Smooth muscle cell of the brain vasculature (primary cell): ENCODE measurements around the gene RPP25.
"Not testable (repeated sequence)": the region's sequence is repeated elsewhere in the genome, so short reads cannot be mapped to it uniquely, and the experiment has no call there.

ENCODE experiments used
- DNase-seq: peaks from one replicate; pipeline ENCODE4 v3.0.0-alpha.2; 2012; ENCODE audit warnings: low read depth, low spot score

The RPP25 gene

DNA sequence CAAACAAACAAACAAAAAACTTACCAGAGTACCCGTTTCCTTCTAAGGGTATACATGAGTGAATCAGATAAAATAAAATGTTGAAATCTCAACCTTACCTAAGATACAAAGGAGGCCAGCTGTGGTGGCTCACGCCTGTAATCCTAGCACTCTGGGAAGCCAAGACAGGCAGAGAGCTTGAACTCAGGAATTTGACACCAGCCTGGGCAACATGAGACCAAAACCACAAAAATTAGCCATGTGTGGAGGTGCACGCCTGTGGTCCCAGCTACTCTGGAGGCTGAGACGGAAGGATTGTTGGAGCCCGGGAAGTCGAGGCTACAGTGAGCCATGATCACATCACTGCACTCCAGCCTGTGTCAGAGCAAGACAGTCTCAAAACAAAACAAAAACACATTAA, 38.9 kb downstream of the RPP25 start:
- DNase-seq = no peak

DNA sequence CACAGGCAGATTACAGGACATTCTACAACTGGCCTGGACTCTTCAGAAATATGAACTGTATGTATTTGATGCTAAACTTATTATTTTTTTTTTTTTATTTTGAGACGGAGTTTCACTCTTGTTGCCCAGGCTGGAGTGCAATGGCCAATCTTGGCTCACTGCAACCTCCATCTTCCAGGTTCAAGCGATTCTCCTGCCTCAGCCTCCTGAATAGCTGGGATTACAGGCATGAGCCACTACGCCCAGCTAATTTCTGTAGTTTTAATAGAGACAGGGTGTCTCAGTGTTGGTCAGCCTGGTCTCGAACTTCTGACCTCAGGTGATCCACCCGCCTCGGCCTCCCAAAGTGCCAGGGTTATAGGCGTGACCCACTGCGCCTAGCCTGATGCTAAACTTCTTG, 42.8 kb downstream of the RPP25 start:
- not testable (repeated sequence) for DNase-seq

DNA sequence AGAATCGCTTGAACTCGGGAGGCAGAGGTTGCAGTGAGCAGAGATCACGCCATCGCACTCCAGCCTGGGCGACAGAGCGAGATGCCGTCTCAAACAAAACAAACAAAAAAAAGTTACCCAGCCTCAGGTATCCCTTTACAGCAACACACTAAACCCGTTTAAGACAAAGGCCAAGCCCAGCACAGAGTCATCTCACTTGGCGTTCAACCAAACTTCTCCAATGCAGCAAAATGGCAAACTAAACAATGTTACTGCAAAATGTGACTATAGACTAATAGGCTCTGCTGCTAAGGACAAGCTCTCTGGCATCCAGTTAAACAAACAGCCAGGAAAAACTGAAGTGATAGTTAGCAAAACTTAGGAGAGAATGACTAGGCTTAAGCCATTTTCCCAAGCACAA, 43.5 kb downstream of the RPP25 start:
- DNase-seq = no peak

DNA sequence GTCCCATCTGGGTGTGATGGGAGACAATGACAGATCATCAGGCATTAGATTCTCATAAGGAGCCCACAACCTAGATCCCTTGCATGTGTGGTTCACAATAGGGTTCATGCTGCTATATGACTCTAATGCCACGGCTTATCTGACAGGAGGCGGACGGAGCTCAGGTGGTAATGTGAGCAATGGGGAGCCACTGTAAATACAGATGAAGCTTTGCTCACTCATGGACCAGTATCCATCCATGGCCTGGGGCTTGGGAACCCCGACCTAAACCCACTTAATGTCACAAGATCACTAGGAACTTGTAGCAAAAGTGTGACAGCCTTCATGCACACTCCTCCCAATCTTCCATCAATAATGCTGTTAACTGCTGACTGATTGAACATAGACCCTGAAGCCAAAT, 47.9 kb downstream of the RPP25 start:
- DNase-seq = no peak

DNA sequence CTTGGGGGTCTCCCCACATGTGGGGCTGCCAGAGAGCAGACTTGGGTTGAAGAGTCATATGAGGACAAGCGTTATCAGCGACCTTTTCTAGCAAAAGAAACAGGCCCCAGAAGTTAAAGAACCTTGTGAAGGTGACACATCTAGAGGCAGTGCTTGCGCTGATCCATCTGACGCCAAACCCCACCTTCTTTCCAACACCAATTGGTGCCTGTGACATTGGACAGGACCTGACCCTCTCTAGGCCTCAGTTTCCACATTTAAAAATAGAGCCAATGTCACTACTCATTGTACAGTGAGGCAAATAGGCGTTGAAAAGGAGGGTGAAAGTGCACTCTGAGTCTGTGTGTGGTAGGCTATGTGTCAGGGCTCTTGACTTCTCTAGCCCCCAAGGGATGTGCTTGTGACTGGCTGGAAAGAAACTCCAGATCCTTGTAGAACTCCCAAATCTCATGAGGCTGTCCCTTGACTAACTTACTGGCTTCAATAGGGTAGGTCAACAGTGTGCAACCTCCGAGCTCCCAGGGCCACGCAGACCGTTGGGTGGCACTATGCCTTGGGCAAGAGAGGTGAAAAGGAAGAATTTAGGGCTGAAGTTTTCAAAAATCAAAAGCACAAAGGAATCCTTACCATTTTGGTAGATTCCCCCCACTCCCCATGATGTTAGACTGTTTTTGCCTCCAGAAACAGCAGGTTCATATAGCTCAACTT, 49.3 kb downstream of the RPP25 start:
- no peak for DNase-seq

DNA sequence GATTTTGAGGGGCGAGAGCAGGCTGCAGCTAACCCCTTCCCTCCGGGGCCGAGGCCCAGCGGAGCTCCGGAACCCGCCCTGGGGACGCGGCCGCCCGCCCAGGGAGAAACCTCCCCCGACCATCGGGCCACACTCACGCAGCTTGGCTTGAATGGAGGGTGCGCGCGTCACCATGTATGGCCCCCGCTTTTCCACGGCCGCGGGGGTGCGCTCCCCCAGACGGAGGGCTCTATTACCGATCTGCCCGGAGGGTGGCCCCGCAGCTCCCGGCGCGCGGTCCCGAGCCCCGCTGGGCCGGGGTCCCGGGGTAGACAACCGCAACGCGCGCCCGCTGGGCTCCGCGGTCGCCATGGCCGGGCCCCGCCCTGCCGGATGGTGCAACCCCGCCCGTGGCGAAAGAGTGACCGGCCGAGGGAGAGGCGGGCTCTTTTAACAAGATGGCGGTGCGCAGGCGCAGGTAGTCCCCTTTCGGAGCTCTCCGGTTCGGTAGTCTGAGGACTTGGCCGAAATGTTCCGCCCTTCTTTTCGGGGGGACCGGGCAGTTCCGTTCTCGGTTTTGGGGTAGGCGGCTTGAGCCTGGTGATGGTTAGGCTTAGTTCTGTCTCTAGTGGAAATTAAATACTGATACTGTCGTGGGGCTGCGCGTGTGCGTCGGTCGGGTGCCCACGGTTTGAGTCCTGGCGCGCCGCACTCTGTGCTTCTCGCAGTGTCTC, 50.0 kb downstream of the RPP25 start, which contains the start of gene FAM219B:
Gene FAM219B, minus strand, starts transcription at position 402 of the 713 bp plus-strand sequence. Its CDS starts 51 bp downstream, at position 351.
- peak; percentile 63 for DNase-seq

DNA sequence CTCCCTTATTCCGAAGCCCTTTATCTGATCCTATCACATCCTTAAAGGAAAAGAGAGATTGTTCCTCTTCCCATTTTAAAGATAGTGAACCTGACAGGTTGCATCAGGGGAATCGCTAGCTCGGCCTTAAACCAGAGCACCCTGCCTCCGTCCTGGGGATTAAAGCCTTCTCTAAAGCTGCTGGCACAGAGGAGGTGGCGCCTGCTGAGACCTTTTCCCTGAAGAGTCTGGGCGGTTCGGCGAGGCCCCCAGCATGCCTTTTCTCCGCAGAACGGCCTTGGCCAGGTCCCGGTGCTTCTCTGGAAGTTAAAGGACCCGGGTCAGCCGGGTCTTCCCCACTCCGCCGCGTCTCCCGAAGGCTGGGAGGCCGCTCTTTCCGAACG, 50.5 kb downstream of the RPP25 start:
- no peak for DNase-seq
